ENCODE data around the gene GCA. TPM values are rescaled to one million over a fixed set of nuclear protein-coding genes. Genes with fewer than 3 reads are reported as not detected.

The GCA gene
- total and polyA plus RNA-seq, 4 donors: 34.1 to 220 (median 56.6) TPM

DNA sequence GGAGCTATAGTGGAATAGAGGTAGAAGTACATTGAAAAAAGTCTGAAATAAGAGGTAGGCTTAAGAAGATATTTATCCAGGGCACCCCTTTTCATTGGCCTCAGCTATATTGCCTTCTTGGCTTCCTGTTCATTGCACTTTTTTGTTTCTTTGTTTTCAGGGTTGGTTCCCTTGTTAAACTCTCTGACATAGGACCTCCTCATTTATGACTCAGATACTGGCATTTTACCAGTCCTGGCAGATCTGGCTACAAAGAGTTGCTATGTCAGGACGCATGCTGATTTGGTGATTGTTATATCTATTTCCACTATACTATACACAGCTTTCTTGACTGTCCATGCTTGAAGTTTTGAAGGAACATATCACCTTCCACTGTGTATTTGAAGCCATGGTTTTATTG lies 60.0 kb downstream of the GCA start:
- DNase-seq: no peak
- no peaks in the 10 kb centered on the region for H3K9me3 ChIP-seq (ENCODE audit: control insufficient read depth in 4 of 4, insufficient read depth in 3 of 4, low read length in 3 of 4)
- WGBS, 2 donors: 78 to 90% methylated on average over 1 of the region's 1 CpG
- H3K4me1 ChIP-seq (ENCODE audit: control insufficient read depth in 5 of 5, insufficient read depth in 5 of 5, low read length in 5 of 5): no peaks in the 10 kb centered on the region
- TF ChIP-seq, protein P1, sequence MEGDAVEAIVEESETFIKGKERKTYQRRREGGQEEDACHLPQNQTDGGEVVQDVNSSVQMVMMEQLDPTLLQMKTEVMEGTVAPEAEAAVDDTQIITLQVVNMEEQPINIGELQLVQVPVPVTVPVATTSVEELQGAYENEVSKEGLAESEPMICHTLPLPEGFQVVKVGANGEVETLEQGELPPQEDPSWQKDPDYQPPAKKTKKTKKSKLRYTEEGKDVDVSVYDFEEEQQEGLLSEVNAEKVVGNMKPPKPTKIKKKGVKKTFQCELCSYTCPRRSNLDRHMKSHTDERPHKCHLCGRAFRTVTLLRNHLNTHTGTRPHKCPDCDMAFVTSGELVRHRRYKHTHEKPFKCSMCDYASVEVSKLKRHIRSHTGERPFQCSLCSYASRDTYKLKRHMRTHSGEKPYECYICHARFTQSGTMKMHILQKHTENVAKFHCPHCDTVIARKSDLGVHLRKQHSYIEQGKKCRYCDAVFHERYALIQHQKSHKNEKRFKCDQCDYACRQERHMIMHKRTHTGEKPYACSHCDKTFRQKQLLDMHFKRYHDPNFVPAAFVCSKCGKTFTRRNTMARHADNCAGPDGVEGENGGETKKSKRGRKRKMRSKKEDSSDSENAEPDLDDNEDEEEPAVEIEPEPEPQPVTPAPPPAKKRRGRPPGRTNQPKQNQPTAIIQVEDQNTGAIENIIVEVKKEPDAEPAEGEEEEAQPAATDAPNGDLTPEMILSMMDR (IDR thresholded peaks at IDR 0.05; ENCODE audit: control extremely low read depth, extremely low read depth): no peak
- ATAC-seq (ENCODE audit: insufficient read depth, low FRiP score): no peak
- H3K4me3 ChIP-seq: no peak overlapping the region
- H3K27ac ChIP-seq (ENCODE audit: low read depth in 1 of 2, low read length in 1 of 2): no peak overlapping the region
- H3K36me3 ChIP-seq (ENCODE audit: control insufficient read depth in 4 of 4, insufficient read depth in 4 of 4, low read length in 4 of 4): no peaks in the 10 kb centered on the region
- H3K27me3 ChIP-seq (ENCODE audit: control insufficient read depth in 3 of 3, insufficient read depth in 3 of 3, low read length in 2 of 3): no peaks in the 10 kb centered on the region
- H3K9ac ChIP-seq (ENCODE audit: insufficient read depth in 1 of 2, low read length in 2 of 2): no peak overlapping the region

Other genes with a start within 250 kb of the GCA start
- gene GCG, start 191.9 kb upstream of the GCA start, total RNA-seq: not detected
- gene GCG, start 191.9 kb upstream of the GCA start, polyA plus RNA-seq: under 1 TPM in 1 of 2 donors, not detected in 1; 0.14 TPM
- 10 to 100 TPM in 1 of 2 donors, 1 to 10 TPM in 1; 6.7 to 24.6 TPM for gene FAP, start 100.7 kb upstream of the GCA start, total RNA-seq
- gene FAP, start 100.7 kb upstream of the GCA start, polyA plus RNA-seq: 1 to 10 TPM; 1.8 to 2.8 TPM
- 10 to 100 TPM; 21.5 to 26.1 TPM for gene IFIH1, start 25.4 kb upstream of the GCA start, total RNA-seq
- gene IFIH1, start 25.4 kb upstream of the GCA start, polyA plus RNA-seq: 10 to 100 TPM in 1 of 2 donors, 1 to 10 TPM in 1; 9.4 to 18.7 TPM